Glomerular visceral epithelial cell (primary cell): ENCODE measurements around the gene NUDT8.
"Not testable (repeated sequence)": the region's sequence is repeated elsewhere in the genome, so short reads cannot be mapped to it uniquely, and the experiment has no call there.

Source experiments
- DNase-seq: peaks from one replicate; pipeline ENCODE4 v3.0.0-alpha.2; 2016; ENCODE audit errors: extremely low spot score

Gene NUDT8

GRCh38 chr11:67660752-67661151 lies 31.0 kb upstream of the NUDT8 start:
- DNase-seq, result not testable (repeated sequence)

GRCh38 chr11:67659651-67660165 lies 30.0 kb upstream of the NUDT8 start:
- DNase-seq, result not testable (repeated sequence)

GRCh38 chr11:67657300-67657699 lies 27.6 kb upstream of the NUDT8 start:
- DNase-seq, result no peak

- DNase-seq, result no peak
Measured at GRCh38 chr11:67656278-67656922, 26.7 kb upstream of the NUDT8 start.

- DNase-seq, result no peak
Measured at GRCh38 chr11:67654225-67654624, 24.5 kb upstream of the NUDT8 start.

GRCh38 chr11:67652965-67653845 lies 23.5 kb upstream of the NUDT8 start:
- no peak for DNase-seq

GRCh38 chr11:67651976-67652781 lies 22.4 kb upstream of the NUDT8 start:
- no peak for DNase-seq

GRCh38 chr11:67649634-67650510 lies 20.1 kb upstream of the NUDT8 start:
- DNase-seq, result peak; percentile 23

- no peak for DNase-seq
Measured at GRCh38 chr11:67648796-67649613, 19.3 kb upstream of the NUDT8 start.

- peak; percentile 31 for DNase-seq
Measured at GRCh38 chr11:67648140-67648795, 18.5 kb upstream of the NUDT8 start.

GRCh38 chr11:67647471-67647870 lies 17.7 kb upstream of the NUDT8 start:
- no peak for DNase-seq

- DNase-seq, result peak; percentile 75
Measured at GRCh38 chr11:67646535-67647336, 17.0 kb upstream of the NUDT8 start.

GRCh38 chr11:67645521-67646461 lies 16.1 kb upstream of the NUDT8 start:
- DNase-seq, result no peak

GRCh38 chr11:67644472-67645418 lies 15.0 kb upstream of the NUDT8 start:
- no peak for DNase-seq

- no peak for DNase-seq
Measured at GRCh38 chr11:67644042-67644441, 14.3 kb upstream of the NUDT8 start.
